CD4-positive, alpha-beta T cell treated with Interleukin-6 at 100 ng/mL for 8 hours (primary cell): ENCODE data around the gene LPAR3.
A peak's percentile ranks its signal among the peaks of the same experiment; 100 is the strongest.
"Not testable (repeated sequence)": the region's sequence is repeated elsewhere in the genome, so short reads cannot be mapped to it uniquely, and the experiment has no call there.

Experiments
- DNase-seq: peaks from one replicate; pipeline ENCODE4 v3.0.0-alpha.2; 2020; ENCODE audit warnings: mixed read lengths, low spot score

LPAR3 gene

GRCh38 chr1:84907095-84907827 lies 14.3 kb upstream of the LPAR3 start:
- DNase-seq: no peak

GRCh38 chr1:84902727-84903126 lies 9.7 kb upstream of the LPAR3 start:
- not testable (repeated sequence) for DNase-seq

- DNase-seq: no peak
Measured at GRCh38 chr1:84899969-84900368, 7.0 kb upstream of the LPAR3 start.

- no peak for DNase-seq
Measured at GRCh38 chr1:84896279-84896678, 3.3 kb upstream of the LPAR3 start.

- DNase-seq: no peak
Measured at GRCh38 chr1:84890566-84890965, 2.4 kb downstream of the LPAR3 start.

DNA sequence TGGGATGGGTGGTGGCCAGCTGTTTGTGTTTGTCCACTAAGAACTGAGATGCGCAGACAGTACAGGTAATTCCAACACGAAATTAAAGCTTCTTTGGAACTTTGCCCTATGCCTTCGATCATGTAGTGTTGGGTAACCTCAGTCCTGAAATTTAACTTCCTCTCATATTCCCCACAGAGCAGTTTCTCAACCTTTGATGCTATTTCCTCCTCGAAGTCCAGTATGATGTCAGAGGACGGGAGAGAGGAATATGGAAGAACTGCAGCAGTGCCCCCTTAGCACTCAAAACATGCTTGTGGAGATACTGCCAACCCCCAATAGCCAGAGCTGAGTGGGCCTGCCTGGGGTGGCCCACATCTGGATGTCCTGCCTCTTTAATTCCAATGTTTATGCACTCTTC lies 3.6 kb downstream of the LPAR3 start:
- DNase-seq: no peak

DNA sequence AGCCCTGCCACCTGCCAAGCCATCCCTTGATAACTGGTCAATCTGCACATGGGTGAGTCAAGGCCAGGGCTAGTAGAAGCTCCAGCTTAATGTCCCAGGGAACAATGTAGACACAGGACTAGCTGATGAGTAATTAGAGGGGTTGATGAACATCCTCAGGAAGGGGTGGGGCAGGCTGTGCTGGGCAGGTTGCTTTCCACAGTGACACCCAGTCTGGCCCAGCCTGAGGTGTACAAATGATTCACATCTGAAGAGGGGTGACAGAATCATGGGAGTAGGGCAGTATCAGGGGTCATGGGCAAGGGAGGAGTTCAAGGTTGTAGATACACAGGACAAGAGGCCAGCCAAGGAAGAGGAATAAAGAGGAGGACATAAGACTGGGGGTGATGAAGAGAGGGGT lies 4.3 kb downstream of the LPAR3 start:
- DNase-seq: peak; percentile 19

GRCh38 chr1:84887261-84887934 lies 5.6 kb downstream of the LPAR3 start:
- DNase-seq: no peak

DNA sequence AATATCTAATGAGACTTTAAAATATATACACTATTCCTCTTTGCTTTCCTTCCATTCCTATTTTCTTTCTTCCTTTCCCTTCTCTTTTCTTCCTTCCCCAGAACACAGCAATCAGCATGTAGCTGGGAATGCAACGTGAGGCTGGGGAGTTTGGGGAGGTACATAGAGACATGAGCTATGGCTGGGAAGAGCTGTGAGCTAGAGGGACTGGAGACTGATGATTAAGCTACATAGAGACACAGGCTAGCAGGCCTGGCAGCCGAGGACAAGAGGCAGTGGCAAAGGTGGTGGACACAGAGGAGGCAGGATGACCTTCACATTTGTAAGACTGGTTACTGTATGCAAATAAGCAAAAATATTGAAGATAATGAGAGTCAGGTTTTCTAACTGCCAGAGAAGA lies 7.5 kb downstream of the LPAR3 start:
- no peak for DNase-seq

GRCh38 chr1:84884671-84885389 lies 8.2 kb downstream of the LPAR3 start:
- no peak for DNase-seq

DNA sequence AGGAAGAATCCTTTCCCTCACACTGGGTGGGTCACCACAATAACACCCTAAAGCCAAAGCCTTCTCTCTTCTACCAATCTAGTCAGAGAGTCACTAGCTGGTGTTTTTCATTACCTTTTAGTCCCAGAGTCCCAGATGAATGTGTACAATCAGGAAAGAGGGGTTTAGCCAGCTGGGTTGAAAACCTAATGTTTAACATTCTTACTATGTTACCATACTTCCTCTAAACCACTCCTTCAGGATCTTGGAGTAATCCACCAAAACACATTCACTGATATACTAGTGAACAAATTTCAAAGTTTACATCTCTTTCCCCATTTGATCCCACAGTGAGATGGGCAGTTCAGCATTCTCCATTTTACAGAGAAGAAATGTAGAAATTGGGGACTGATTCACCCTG lies 9.7 kb downstream of the LPAR3 start:
- no peak for DNase-seq

DNA sequence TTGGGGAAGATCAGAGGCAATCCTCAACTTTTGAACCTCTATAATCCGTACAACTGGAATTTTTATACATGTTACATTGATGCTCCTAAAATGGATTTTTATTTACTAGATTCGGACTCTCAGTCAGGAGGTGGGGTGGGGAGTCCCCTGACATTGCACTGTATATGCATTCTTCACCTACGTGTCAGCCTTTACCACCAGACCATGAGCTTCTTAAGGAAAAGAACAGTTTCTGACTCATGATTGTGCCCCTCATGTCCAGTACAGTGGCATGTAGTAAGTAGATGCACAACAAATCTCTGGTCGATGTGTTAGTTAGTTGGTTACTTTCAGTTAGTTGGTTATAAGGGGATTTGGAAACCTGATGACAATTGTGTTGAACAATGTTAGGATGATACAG lies 15.4 kb downstream of the LPAR3 start:
- DNase-seq: no peak

DNA sequence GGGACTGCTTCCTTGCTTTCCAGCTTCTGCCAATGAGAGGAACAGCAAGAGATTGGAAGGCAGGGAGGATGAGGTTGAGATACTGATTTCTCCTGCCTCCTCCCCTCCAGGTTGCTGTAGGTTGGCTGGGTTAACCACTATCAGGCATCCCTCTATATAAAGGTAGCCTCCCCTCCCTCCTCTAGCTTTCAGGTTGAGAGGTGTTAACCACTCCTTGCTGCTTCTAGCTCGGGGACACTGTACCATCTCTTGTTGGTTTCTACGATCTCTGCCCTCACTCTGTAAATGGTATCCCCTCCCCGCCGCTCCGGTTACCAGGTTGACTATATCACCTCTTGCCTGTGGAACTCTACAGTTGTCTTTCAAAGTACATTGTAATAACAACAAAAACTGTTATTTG lies 16.7 kb downstream of the LPAR3 start:
- DNase-seq: peak; percentile 9

DNA sequence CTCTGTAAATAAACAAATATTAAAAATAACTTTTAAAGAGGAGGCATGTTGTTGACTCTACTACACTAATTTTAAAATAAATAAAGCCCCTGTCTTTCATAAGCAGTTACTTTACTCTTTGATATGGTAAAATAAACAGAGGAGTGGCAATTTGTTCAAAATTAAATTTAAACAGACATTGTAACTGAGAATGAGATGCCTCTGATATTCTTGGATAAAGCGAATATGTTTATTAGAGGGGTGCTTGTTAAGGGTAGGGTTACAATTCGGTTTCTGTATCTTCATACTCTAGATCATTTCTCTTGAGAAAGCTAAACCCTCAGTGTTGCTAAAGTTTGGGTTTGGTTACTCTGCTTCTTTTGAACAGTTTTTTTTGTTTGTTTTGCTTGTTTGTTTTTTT lies 19.6 kb downstream of the LPAR3 start:
- no peak for DNase-seq

DNA sequence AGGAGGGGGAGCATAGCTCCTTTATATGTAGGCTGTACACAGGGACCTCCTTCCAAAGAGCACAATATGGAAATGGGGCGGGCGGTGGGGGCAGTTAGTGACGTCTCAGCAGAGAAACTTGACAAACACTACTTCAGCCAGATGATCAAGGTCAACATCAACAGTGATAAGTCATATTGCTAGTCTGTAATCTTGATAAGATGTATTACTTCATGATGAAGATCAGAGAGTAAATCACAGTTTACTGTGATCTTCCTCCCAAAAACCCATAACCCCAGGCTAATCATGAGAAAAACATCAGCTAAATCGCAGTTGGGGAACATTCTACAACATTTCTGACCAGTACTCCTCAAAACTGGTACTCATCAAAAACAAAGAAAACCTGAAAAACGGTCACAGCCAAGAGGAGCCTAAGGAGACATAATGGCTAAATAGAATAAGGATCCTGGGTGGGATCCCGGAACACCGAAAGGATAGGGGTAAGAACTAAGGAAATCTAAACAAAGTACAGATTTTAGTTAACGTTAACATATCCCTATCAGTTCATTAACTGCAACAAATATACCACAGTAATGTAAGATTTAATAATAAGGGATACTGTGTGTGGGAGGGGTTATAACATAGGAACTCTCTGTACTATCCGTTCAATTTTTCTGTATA lies 20.2 kb downstream of the LPAR3 start:
- DNase-seq: no peak

GRCh38 chr1:84871181-84871580 lies 21.8 kb downstream of the LPAR3 start:
- DNase-seq: no peak

GRCh38 chr1:84870591-84870990 lies 22.4 kb downstream of the LPAR3 start:
- no peak for DNase-seq

- no peak for DNase-seq
Measured at GRCh38 chr1:84869720-84870119, 23.3 kb downstream of the LPAR3 start.

- DNase-seq: peak; percentile 74
Measured at GRCh38 chr1:84862810-84863251, 30.2 kb downstream of the LPAR3 start.

- no peak for DNase-seq
Measured at GRCh38 chr1:84861988-84862644, 30.9 kb downstream of the LPAR3 start.

- DNase-seq: no peak
Measured at GRCh38 chr1:84861516-84861915, 31.5 kb downstream of the LPAR3 start.

GRCh38 chr1:84859866-84860265 lies 33.1 kb downstream of the LPAR3 start:
- DNase-seq: no peak
